Kidney glomerular epithelial cell (primary cell): ENCODE results near the gene HSD17B8.

Experiments
- DNase-seq: peaks from one replicate; lab custom pipeline; 2025; lab: John Stamatoyannopoulos, UW

The HSD17B8 gene

DNA sequence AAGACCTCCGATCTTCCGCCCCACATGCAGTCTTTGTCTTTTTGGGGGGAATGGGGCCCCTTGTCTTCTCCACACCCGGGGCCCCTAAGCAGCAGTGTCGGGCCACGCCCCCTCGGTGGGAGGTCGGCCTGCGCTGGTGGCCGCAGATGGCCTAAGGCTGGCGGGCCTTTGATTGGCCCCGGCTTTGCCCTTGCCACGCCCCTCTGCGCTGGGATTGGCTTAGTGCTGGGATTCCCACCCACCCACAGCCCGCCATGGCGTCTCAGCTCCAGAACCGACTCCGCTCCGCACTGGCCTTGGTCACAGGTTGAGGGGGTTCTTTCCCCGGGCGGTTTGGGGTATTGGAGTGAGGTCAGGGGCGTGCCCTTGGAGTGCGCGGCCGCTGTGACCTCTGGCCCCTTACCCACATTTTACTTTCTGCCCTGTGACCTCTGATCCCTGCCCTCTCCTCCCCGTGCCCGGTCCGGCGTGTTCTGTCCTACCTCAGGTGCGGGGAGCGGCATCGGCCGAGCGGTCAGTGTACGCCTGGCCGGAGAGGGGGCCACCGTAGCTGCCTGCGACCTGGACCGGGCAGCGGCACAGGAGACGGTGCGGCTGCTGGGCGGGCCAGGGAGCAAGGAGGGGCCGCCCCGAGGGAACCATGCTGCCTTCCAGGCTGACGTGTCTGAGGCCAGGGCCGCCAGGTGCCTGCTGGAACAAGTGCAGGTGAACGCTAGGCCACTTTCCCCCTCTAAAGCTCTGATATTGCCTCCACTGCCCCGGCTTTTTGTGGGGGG lies at the start of gene HSD17B8:
HSD17B8 (plus strand) TSS at position 241 of the 776 bp plus-strand sequence; CDS start at position 255, 14 bp downstream.
- peak; percentile 71 for DNase-seq

DNA sequence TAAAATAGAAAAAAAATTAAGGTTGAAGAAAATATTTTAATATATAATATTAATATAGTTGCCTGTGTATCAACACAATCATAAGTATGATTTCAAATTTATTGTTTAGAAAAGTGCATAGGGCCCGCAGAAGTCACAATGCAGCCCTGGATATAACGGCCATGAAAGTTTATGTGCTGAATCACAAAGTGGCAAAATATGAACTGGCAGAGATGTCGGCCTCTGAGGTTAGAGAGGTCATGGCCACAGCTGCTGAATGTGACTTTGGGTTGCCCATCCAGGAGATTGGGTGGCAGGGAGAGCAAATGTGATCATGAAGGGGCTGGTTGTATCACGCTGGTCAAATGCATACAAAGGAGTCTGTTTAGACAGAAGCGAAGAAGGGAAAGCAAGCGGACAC lies 47.9 kb upstream of the HSD17B8 start:
- DNase-seq = no peak

DNA sequence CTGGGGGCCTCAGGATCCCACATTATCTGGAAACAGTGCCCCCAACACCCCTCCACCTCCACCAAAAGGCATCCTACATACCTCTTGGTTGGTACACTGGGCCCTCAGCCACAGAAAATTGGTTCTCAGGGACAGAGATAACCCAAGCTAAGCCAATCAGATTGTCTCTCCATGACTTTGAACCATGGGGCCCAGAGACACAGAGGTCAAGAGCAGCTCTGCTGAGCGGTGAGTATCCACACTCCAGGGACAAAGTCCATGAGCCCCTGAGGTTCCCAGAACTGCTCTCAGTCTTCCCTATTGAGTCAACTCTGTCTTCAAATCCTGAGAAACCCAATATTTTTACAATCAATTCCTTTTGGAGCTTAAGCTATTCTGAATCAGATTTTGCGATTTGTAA lies 47.5 kb upstream of the HSD17B8 start:
- DNase-seq = no peak

DNA sequence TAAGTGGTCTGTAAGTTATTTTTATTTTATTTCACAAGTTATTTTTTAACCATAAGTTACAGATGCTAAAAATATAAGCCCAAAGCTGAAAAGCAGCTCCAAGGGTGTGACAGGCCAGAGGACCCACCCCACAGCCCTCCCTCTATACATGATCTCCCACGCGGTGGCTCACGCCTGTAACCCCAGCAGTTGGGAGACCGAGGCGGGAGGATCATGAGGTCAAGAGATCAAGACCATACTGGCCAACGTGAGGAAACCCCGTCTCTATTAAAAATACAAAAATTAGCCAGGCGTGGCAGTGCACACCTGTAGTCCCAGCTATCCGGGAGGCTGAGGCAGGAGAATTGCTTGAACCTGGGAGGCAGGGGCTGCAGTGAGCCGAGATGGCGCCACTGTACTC lies 44.4 kb upstream of the HSD17B8 start:
- DNase-seq = no peak

DNA sequence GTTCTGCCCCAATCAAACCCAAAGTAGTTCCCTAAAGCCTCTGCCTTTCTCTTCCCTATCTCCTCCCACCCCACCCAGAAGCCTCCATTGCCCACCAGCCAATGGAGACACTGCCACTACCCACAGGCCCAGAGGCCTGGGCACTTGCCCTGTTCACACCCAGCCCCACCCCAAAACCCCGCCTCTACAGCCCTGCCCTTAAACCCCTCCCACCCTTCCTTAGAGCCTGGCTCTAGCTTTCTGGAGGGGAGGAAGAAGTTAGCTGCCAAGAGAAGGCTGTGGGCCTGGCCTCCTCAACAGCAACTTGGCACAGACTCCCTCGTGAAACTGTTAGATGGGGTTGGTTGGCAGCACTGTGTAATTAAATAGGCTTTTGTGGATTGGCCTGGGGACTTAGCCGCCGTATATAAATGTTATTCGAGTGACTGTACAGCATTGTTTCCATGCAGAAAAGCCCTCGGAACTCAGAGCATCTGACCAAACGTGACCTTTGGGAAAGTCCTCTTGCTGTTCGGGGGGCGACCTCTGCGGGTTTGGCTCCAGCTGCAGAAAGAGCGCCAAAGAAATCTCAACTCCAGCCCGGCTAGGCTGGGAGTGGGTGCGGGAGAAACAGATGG lies 43.6 kb upstream of the HSD17B8 start:
- no peak for DNase-seq

DNA sequence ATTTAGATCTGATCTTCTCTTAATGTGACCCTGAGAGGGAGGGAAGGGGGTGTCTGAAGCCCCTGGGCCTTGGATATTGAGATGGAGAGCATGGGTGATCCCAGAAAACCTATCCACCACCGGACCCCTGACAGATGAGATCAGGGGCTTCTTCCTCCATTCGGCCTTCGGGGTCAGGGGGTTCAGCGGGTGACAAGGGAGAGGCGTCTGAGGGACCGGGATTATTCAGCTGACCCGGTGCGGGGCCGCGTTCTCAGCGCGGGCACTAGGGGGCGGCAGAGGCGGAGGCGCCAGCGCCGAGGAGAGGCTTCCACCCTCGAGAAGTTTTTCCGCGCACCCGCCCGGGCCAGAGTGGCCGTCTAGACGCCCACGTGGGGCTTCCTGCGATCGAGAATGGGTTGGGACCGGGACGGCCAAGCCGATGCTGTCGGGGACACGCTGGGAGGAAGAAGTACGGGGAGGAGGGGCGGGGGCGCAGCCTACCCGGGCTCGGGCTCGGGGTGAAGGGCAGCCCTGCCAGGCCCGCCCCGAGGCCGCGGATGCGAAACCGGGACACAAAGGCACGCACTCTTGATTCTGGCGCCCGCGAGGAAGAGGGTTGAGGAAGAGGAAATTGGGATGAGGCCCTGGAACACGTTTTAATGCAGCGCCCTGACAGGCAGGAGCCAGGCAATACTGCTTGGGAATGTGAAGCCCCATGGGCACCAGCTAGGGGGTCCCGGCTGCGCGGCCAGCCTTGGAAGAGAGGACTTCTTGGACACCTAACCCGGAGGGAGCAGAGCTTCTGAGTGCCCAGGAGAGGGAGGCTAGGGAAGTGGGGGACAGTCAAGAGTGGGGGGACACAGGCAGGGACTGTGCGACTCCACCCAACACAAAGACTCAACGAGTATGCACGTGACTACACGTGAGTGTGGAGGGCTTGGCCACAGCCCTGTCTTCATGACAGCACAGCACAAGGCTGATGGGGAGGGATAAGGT lies 42.8 kb upstream of the HSD17B8 start:
- DNase-seq = no peak

DNA sequence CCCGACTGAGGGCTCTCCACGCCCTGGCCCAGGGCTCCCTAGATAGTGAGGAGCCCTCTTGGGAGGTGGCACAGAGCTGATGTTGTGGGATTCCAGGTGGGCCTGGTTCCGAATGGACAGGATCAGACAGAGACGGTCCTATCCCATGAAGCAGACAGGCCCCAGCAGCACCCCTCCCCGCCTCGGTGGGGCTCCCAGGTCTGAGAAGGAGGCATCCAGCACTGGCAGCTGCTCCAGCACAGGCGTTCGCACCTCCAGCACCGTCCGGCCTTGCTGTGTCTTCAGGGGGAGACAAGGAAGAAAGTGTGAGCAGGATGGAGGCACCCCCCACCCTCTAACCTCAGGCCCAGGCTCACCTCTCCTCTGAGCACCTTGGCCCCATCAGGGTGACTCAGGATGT lies 40.9 kb upstream of the HSD17B8 start:
- DNase-seq = no peak

DNA sequence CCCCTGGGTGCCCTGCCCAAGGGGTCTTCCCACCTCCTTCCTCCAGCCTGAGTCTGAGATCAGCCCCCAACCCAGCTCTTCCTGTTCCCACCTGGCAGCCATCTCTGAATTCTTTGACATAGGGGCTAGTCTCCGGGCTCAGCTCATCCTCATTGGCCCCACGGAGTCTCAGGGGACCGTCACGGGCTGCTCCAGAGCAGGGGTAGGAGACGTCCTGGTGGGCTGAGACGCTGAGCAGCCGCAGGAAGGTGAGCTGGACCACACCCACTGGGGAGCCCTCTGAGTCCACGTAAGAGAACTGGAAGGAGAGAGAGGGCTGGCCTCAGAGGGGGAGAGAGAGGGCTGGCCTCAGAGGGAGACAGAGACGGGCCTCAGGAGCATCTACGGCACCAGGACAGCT lies 40.3 kb upstream of the HSD17B8 start:
- no peak for DNase-seq

DNA sequence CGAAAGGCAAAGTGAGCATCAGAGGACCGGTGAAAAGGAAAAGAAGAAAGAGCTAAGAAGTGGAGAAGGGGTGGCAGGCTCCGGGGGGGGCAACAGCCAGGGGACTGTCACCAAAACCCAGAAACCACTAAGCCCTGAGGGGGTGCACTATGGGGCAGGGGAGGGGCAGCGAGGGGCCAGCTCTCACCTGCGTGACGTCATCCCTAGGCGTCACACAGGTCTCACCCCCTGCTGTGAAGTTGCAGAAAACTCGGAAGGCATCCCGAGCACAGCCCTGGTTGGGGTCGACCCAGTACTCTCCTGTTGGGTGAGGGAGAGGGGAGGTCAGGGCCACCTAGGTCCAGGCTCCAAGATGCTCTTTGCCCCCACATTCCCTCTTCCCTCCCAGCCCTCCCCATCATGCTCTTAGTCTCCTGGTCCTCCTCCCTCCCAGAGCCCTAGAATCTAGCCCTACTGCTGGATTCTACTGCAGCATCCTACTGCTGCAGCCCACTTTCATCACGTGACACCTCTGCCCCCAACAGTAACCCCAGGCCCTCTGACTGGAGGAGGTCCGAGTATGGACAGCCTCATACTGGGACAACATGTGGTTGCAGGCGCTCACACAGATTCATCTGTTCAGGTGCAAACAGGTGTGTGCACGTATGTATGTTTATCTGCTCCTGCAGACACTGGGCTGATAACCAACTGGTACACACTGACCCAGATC lies 39.6 kb upstream of the HSD17B8 start:
- DNase-seq = no peak

DNA sequence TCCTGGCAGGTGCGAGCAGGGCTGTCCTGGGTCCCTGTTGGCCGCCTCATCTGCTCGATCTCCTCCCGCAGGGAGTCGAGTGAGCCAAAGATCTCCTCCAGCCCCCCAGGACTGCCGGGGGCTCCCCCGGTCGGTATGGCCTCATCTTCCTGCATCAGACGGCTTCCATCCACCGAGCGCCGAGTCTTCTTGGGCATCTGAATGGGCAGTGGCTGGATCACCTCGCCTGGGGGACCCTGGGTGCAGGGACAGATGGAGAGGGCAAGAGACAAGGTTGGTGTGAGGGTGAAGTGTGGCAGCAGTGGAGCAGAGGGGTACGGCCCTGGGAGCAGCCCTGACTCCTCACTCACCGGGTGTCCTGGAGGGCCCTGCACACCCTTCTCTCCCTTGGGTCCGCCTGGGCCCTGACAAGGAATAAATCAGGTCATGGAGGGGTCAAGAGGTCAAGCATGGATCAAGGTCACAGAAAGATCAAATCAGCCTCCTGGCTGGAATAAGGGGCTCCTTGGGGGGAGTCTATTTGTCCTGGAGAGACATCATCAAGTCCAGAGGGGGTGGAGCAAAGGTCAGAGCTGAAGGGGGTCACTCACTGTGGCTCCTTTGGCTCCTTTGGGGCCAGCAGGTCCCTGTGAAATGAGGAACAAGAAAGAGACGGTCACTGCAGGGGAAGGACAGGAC lies 38.7 kb upstream of the HSD17B8 start:
- DNase-seq = no peak

DNA sequence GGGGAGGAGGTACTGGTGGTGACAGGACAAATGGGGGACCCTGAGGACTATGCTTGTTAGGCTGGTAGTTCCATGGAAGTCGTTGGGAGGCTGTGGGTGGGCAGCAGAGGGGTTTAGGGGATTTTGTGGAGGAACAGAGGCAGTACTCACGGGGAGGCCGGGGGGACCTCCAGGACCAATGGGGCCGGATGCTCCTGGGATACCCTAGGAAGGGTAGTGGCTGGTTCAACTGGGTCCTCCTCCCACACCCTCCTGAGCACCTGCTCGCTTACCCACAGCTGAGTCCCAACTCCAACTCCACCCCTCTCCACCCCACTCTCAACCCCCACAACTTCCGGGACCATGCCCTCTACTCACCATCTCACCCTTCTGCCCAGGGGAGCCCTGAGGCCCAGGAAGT lies 38.1 kb upstream of the HSD17B8 start:
- no peak for DNase-seq

DNA sequence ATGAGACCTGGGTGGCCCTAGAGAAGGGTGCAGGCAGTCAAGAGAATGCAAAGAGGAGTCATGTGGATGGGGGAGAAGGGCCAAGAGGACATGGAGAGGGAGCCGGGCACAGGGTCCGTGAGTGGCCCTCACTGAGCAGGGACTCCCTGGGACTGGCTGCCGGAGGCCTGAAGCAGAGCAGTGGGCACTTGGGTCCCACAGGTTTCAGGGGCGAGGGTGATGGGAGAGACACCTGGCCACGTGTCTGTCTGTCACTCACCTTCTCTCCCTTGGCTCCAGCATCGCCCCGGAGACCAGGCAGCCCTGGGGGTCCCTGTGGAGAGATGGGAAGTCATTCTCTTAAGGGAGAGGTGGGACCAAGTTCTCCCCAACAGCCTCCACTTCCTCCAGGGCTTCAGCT lies 37.6 kb upstream of the HSD17B8 start:
- no peak for DNase-seq

DNA sequence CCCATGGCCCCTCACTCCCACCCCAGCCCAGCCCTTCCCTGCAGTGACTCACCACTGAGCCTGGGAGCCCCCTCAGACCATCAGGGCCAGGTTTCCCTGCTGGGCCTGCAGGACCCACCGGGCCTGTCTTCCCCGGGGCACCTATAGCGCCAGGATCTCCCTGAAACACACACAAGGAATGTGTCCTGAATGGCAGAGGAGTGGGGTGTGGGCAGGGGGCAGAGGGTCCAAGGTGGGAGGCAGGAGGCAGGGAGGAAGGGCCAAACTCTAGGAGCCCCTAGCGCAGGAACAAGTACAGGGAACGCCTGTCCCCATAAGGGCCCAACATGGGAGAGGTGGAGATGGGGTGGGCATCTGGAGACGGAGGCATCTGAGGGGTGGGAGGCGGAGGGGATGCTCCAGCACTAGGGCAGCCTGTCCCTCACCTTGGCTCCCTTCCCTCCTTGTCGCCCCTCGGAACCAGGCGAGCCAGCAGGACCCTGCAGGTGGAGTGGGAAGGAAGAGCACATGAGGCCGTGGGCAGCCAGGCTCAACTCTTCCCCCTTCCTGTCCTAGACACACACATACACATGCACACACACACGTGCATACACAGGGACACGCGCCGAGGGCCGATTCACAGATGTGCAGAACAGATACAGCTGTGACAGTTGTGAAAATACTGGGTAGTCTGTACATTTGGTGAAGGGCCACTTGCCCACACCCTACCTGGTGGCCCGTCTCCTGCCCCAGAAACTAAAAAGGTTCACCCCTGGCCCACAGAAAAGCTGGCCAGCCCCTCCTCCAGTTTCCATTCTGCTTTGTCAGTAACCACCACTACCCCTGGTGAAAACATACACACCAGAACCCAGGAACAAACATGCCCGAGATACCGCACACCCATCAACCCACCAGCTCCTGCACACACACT lies 36.8 kb upstream of the HSD17B8 start:
- no peak for DNase-seq

DNA sequence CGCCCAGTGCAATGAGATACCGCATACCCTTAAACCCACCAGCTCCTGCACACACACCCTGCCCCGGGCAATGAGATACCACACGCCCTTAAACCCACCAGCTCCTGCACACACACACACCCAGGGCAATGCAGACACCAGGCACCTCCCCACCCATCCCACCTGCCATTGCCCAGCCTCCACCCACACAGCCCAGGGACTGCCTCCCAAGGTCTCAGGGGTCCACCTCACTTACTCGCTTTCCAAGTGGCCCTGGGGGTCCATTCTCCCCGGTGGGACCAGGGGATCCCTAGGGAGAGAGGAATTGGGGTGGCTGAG lies 36.2 kb upstream of the HSD17B8 start:
- DNase-seq = no peak

DNA sequence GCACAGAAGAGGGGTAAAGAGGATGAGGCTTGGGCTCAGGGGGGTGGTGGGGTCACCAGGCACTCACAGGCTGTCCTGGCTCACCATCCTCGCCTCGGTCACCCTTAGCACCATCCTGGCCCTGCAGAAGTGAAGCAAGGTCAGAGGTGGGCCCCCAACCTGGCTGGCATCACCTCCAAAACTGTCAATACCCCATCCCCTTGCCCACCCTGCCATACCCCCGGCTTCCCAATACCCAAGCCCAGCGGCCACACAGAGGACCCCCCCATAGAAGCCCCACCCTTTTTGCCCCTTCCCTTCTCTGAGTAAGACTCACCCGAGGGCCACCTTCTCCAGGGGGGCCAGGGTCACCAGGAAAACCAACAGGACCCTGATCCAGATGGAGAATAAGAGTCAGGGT lies 35.8 kb upstream of the HSD17B8 start:
- DNase-seq = no peak

DNA sequence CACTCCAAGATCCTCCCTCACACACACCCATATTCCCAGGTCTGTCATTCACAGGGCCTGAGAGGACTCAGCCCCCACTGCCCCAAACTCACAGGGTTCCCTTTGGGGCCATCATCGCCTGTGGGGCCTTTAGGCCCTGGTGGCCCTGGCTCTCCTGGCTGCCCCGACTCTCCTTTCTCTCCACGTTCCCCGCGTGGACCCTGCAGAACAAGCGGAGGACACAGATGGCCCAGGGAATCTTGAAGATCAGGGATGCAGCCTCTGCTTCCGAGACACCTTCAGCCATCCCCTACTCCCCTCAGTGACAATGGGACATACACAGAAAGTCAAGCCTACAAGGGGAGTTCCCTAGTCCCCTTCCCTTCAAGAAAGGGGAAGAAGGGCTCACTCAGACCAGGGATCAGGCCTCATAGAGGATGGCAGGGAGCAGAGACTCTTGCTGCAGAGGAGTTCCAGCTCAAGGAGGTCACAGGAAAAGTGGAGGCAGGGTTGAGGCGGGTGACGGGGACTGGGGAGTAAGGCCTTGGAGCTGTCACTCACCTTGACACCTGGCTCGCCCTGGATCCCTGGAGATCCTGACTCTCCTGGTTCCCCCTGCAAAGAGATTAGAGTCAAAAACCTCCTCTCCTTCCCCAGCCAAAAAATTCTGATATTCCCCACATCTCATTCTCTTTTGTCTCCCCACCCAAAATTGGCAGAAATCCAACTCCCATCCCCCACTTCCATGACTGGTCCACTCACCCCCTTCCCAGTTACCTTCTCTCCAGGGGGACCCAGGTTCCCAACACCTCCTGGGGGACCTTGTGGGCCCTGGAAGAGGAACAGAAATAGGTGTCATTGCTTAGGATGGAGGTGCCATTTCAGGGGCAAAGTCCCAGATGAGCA lies 34.9 kb upstream of the HSD17B8 start:
- DNase-seq = no peak

DNA sequence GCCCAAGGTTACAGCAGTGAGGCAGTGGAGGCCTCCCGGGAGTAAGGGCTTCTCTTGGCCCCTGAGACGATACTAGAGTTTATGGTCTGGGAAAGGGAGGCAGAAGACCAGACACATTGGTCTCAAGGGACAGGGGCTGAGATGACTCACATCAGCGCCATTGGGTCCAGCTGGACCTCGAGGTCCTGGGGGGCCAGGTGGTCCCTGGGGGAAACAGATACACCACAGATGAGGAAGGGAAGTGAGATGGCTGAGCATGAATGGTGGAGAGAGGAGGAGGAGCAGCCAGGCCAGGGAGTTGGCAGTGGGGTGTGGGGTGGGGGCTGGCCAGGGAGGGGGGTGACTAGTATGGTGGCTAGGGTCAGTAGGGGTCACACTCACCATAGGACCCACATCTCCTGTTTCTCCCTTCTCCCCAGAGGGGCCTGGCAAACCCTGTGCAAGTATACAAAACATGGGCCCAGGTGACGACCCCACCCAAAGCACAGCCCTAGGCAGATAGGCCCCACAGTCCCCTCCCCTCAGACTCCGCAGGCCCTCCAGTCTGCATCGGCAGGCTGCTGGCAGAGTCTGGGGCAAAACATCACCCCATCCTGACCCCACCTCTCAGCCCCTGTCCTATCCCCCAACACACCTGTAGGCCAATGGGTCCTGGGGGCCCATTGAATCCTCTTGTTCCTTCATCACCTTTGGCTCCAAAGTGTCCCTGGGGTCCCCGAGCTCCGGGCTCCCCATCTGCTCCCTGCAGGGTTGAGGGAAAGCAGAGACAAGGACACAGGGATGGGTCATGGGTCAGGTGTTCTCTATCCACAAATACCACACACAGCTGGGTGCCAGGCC lies 34.1 kb upstream of the HSD17B8 start:
- no peak for DNase-seq

DNA sequence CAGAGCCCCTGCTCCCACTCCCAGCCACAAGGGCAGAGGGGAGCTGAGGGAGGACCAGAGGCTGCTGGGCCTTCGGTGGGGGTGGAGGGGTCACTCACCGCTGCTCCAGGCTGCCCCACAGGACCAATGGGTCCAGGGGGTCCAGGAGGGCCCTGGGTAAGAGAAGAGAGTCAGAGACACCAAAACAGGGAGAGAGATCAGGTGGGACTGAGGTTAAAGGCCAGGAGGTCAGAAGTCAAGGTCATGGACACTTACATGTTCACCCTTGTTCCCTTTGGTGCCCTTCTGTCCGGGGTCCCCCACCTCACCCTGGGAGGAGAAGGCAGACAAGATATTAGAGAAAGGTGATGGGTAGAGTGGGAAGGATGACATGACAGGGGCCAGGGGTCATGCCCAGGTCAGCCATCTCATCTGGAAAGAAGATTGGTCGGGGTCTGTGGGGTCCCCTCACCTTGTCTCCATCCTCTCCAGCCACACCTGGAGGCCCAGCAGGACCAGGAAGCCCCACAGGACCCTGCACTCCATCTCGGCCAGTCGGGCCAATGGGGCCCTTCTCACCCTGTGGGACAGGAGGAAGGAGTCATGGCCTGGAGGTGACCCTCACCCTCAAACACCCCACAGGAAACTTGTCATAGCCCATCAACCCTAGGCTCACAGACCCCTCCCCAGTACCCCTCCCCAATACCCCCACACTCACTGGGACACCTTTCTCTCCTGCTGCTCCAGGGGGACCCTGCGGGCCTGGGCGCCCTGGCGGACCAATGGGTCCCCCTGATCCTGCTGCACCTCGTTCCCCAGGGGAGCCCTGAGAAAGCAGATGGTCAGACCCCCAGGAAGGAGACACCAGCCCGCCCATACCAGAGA lies 33.2 kb upstream of the HSD17B8 start:
- DNase-seq = no peak
